ENCODE measurements around the gene POLR2H. TPM values are rescaled to one million over a fixed set of nuclear protein-coding genes. Genes with fewer than 3 reads are reported as not detected.

POLR2H gene
- total RNA-seq, 2 experiments from 2014 or later = 130 to 143 TPM

- Mint-ChIP-seq H3K27ac (peak overlapping the region; percentile 31), H3K36me3 (ENCODE audit: low read depth) (peaks cover 87% of the 10 kb centered on the region), H3K4me3 (no peak overlapping the region), H3K4me1 (peaks cover 45% of the 10 kb centered on the region), H3K27me3 (no peaks in the 10 kb centered on the region), H3K9me3 (ENCODE audit: low read depth) (no peaks in the 10 kb centered on the region)
- intact Hi-C loops (cut with DNase I, micrococcal nuclease) = no loop called here
- ATAC-seq = no peak
- ChIA-PET POLR2A (interaction anchor here (2.5 kb wide), 1 partner anchor 8 kb away, joined by 10 read pairs; no protein-coding TSS in a partner anchor), CTCF (interaction anchor here (0.7 to 1.0 kb wide), 2 partner anchors 30 to 222 kb away, joined by 3 read pairs; no protein-coding TSS in a partner anchor)
- DNase-seq = no peak
Observed at GRCh38 chr3:184323696-184324095, 37.8 kb upstream of the POLR2H start.

GRCh38 chr3:184325269-184325668 lies 36.2 kb upstream of the POLR2H start:
- Mint-ChIP-seq H3K27me3 (no peaks in the 10 kb centered on the region), H3K4me1 (peaks cover 42% of the 10 kb centered on the region), H3K27ac (peak overlapping the region; percentile 65), H3K9me3 (ENCODE audit: low read depth) (no peaks in the 10 kb centered on the region), H3K36me3 (ENCODE audit: low read depth) (peaks cover 94% of the 10 kb centered on the region), H3K4me3 (no peak overlapping the region)
- DNase-seq (no peak), ATAC-seq (no peak)
- CTCF ChIA-PET = interaction anchor here (1.0 to 1.4 kb wide), 3 partner anchors 13 to 28 kb away, joined by 3 to 4 read pairs (median 4); no protein-coding TSS in a partner anchor
- POLR2A ChIA-PET = interaction anchor here (0.7 to 2.5 kb wide), 5 partner anchors 9 to 82 kb away, joined by 3 to 10 read pairs (median 3); no protein-coding TSS in a partner anchor
- intact Hi-C loops (cut with DNase I, micrococcal nuclease) = no loop called here

GRCh38 chr3:184325715-184326369 lies 35.7 kb upstream of the POLR2H start:
- intact Hi-C loops (cut with DNase I, micrococcal nuclease) = no loop called here
- ChIA-PET POLR2A (interaction anchor here (0.6 to 2.5 kb wide), 8 partner anchors 10 to 166 kb away, joined by 3 to 10 read pairs (median 4); no protein-coding TSS in a partner anchor), CTCF (interaction anchor here (0.7 to 1.4 kb wide), 7 partner anchors 10 to 144 kb away, joined by 3 to 4 read pairs (median 3); no protein-coding TSS in a partner anchor)
- Mint-ChIP-seq H3K4me1 (peaks cover 38% of the 10 kb centered on the region), H3K27me3 (no peaks in the 10 kb centered on the region), H3K4me3 (no peak overlapping the region), H3K27ac (peak overlapping the region; percentile 67), H3K9me3 (ENCODE audit: low read depth) (no peaks in the 10 kb centered on the region), H3K36me3 (ENCODE audit: low read depth) (peaks cover 93% of the 10 kb centered on the region)
- DNase-seq (peak; percentile 70), ATAC-seq (peak; percentile 94)

- DNase-seq = no peak
- H3K27ac Mint-ChIP-seq = no peak overlapping the region
- no peaks in the 10 kb centered on the region for H3K9me3 Mint-ChIP-seq (ENCODE audit: low read depth)
- no peak overlapping the region for H3K4me3 Mint-ChIP-seq
- H3K36me3 Mint-ChIP-seq (ENCODE audit: low read depth) = peaks cover 93% of the 10 kb centered on the region
- intact Hi-C loops (cut with DNase I, micrococcal nuclease) = no loop called here
- ATAC-seq = no peak
- peaks cover 44% of the 10 kb centered on the region for H3K4me1 Mint-ChIP-seq
- CTCF ChIA-PET = interaction anchor here (1.2 to 1.4 kb wide), 2 partner anchors 8 to 24 kb away, joined by 3 read pairs; no protein-coding TSS in a partner anchor
- POLR2A ChIA-PET = interaction anchor here (0.5 kb wide), 1 partner anchor 735 kb away, joined by 7 read pairs; no protein-coding TSS in a partner anchor
- no peaks in the 10 kb centered on the region for H3K27me3 Mint-ChIP-seq
Observed at GRCh38 chr3:184327171-184327570, 34.3 kb upstream of the POLR2H start.

- ChIA-PET POLR2A (no interaction called here), CTCF (interaction anchor here (0.9 kb wide), 1 partner anchor 12 kb away, joined by 3 read pairs; no protein-coding TSS in a partner anchor)
- peak overlapping the region; percentile 53 for H3K27ac Mint-ChIP-seq
- DNase-seq (no peak), ATAC-seq (no peak)
- H3K36me3 Mint-ChIP-seq (ENCODE audit: low read depth) = peaks cover 93% of the 10 kb centered on the region
- no peaks in the 10 kb centered on the region for H3K9me3 Mint-ChIP-seq (ENCODE audit: low read depth)
- intact Hi-C loops (cut with DNase I, micrococcal nuclease) = no loop called here
- H3K4me1 Mint-ChIP-seq = peaks cover 53% of the 10 kb centered on the region
- H3K27me3 Mint-ChIP-seq = no peaks in the 10 kb centered on the region
- no peak overlapping the region for H3K4me3 Mint-ChIP-seq
Observed at GRCh38 chr3:184328516-184328915, 33.0 kb upstream of the POLR2H start.

- DNase-seq (no peak), ATAC-seq (no peak)
- Mint-ChIP-seq H3K4me3 (no peak overlapping the region), H3K4me1 (peaks cover 61% of the 10 kb centered on the region), H3K36me3 (ENCODE audit: low read depth) (peaks cover 72% of the 10 kb centered on the region), H3K27ac (peak overlapping the region; percentile 90), H3K27me3 (no peaks in the 10 kb centered on the region), H3K9me3 (ENCODE audit: low read depth) (no peaks in the 10 kb centered on the region)
- ChIA-PET POLR2A (no interaction called here), CTCF (no interaction called here)
- intact Hi-C loops (cut with DNase I, micrococcal nuclease) = loop anchor here in 1 of 2 experiments (10.0 kb wide), 1 partner anchor 1602 kb away; the partner anchor contains the start of gene TRA2B
Observed at GRCh38 chr3:184332370-184333090, 29.0 kb upstream of the POLR2H start.

- DNase-seq (no peak), ATAC-seq (no peak)
- Mint-ChIP-seq H3K27me3 (no peaks in the 10 kb centered on the region), H3K4me1 (peaks cover 68% of the 10 kb centered on the region), H3K4me3 (no peak overlapping the region), H3K27ac (peak overlapping the region; percentile 90), H3K36me3 (ENCODE audit: low read depth) (peaks cover 66% of the 10 kb centered on the region), H3K9me3 (ENCODE audit: low read depth) (no peaks in the 10 kb centered on the region)
- intact Hi-C loops (cut with DNase I, micrococcal nuclease) = loop anchor here in 1 of 2 experiments (10.0 kb wide), 1 partner anchor 1602 kb away; the partner anchor contains the start of gene TRA2B
- POLR2A ChIA-PET = no interaction called here
- CTCF ChIA-PET = interaction anchor here (0.7 kb wide), 1 partner anchor 14 kb away, joined by 3 read pairs; no protein-coding TSS in a partner anchor
Observed at GRCh38 chr3:184333190-184333589, 28.3 kb upstream of the POLR2H start.

- Mint-ChIP-seq H3K27ac (peak overlapping the region; percentile 90), H3K9me3 (ENCODE audit: low read depth) (no peaks in the 10 kb centered on the region), H3K27me3 (no peaks in the 10 kb centered on the region), H3K4me1 (peaks cover 67% of the 10 kb centered on the region), H3K36me3 (ENCODE audit: low read depth) (peaks cover 61% of the 10 kb centered on the region), H3K4me3 (no peak overlapping the region)
- ATAC-seq = no peak
- CTCF ChIA-PET = interaction anchor here (0.7 kb wide), 1 partner anchor 15 kb away, joined by 3 read pairs; no protein-coding TSS in a partner anchor
- POLR2A ChIA-PET = no interaction called here
- DNase-seq = no peak
- intact Hi-C loops (cut with DNase I, micrococcal nuclease) = loop anchor here (1.0 to 10.0 kb wide), 3 partner anchors 17 to 1601 kb away; partner anchors contain the start of gene TRA2B (in 1 of the 2)
Observed at GRCh38 chr3:184333700-184334099, 27.8 kb upstream of the POLR2H start.

GRCh38 chr3:184334470-184335158 lies 26.9 kb upstream of the POLR2H start:
- DNase-seq (peak; percentile 71), ATAC-seq (peak; percentile 74)
- peaks cover 51% of the 10 kb centered on the region for H3K36me3 Mint-ChIP-seq (ENCODE audit: low read depth)
- peaks cover 65% of the 10 kb centered on the region for H3K4me1 Mint-ChIP-seq
- POLR2A ChIA-PET = interaction anchor here (0.7 kb wide), 1 partner anchor 29 kb away, joined by 4 read pairs; no protein-coding TSS in a partner anchor
- CTCF ChIA-PET = interaction anchor here (1.3 kb wide), 1 partner anchor 179 kb away, joined by 3 read pairs; no protein-coding TSS in a partner anchor
- no peak overlapping the region for H3K4me3 Mint-ChIP-seq
- H3K9me3 Mint-ChIP-seq (ENCODE audit: low read depth) = no peaks in the 10 kb centered on the region
- peak overlapping the region; percentile 90 for H3K27ac Mint-ChIP-seq
- intact Hi-C loops (cut with DNase I, micrococcal nuclease) = loop anchor here (1.0 to 10.0 kb wide), 7 partner anchors 18 to 1600 kb away; partner anchors contain the start of genes AP2M1 (in 1 of the 2), EIF4G1 (in 1 of the 2), PSMD2 (in 1 of the 2) and TRA2B (in 1 of the 2)
- no peaks in the 10 kb centered on the region for H3K27me3 Mint-ChIP-seq

- CTCF ChIA-PET = interaction anchor here (0.8 to 1.3 kb wide), 3 partner anchors 9 to 178 kb away, joined by 3 to 4 read pairs (median 3); no protein-coding TSS in a partner anchor
- Mint-ChIP-seq H3K4me3 (peak overlapping the region; percentile 75), H3K36me3 (ENCODE audit: low read depth) (peaks cover 47% of the 10 kb centered on the region), H3K27me3 (no peaks in the 10 kb centered on the region), H3K27ac (peak overlapping the region; percentile 85), H3K4me1 (peaks cover 62% of the 10 kb centered on the region), H3K9me3 (ENCODE audit: low read depth) (no peaks in the 10 kb centered on the region)
- no peak for ATAC-seq
- intact Hi-C loops (cut with DNase I, micrococcal nuclease) = loop anchor here (1.0 to 10.0 kb wide), 5 partner anchors 21 to 1600 kb away; partner anchors contain the start of genes AP2M1 (in 1 of the 2), EIF4G1 (in 1 of the 2), PSMD2 (in 1 of the 2) and TRA2B (in 1 of the 2)
- POLR2A ChIA-PET = interaction anchor here (0.6 to 0.7 kb wide), 2 partner anchors 9 to 28 kb away, joined by 3 to 4 read pairs; no protein-coding TSS in a partner anchor
- no peak for DNase-seq
Observed at GRCh38 chr3:184335291-184335660, 26.2 kb upstream of the POLR2H start.
